Esophagus squamous epithelium (tissue), 5 donors: ENCODE results near the gene VAMP1. TPM values are rescaled to one million over a fixed set of nuclear protein-coding genes. Genes with fewer than 3 reads are reported as not detected.

Source experiments
- DNase-seq: peaks from one replicate; lab custom pipeline; 2025; lab: John Stamatoyannopoulos, UW
- H3K27ac ChIP-seq, 4 donors: fragments of 200-600 bp; sonication (generic); one replicate each; pipeline ENCODE4 v1.5.1; 2016 to 2019; ENCODE audit warnings: mild to moderate bottlenecking in 1 of 4
- H3K27me3 ChIP-seq, 4 donors: fragments of 200-600 bp; sonication (generic); 1 replicate in 3 of 4; 2 replicates in 1 of 4; pipeline versions ENCODE4 v1.5.1 to v1.6.0; 2017 to 2021; ENCODE audit warnings: antibody characterized with exemption in 1 of 4
- H3K36me3 ChIP-seq, 3 donors: fragments of 200-600 bp; sonication (generic); one replicate each; pipeline ENCODE4 v1.5.1; 2016 to 2019
- H3K4me1 ChIP-seq, 3 donors: fragments of 200-600 bp; sonication (generic); one replicate each; pipeline ENCODE4 v1.5.1; 2017 to 2019
- H3K4me3 ChIP-seq, 4 donors: fragments of 200-600 bp; sonication (generic); 1 replicate in 3 of 4; 2 replicates in 1 of 4; pipeline ENCODE4 v1.5.1; 2016 to 2019; ENCODE audit warnings: mild to moderate bottlenecking in 2 of 4, moderate library complexity in 1 of 4
- H3K9me3 ChIP-seq, 3 donors: fragments of 200-600 bp; sonication (generic); one replicate each; pipeline ENCODE4 v1.5.1; 2016 to 2019
- POLR2A ChIP-seq, 4 donors: fragments of 450-650 bp; IDR thresholded peaks; one replicate each; pipeline ENCODE4 v1.6.1; 2017; ENCODE audit warnings: antibody characterized with exemption in 4 of 4, mild to moderate bottlenecking in 4 of 4, moderate library complexity in 3 of 4
- WGBS, 2 donors: methylation state at CpG; one replicate each; pipeline ENCODE4 v1.1.5; 2018; 5-methylcytosine and 5-hydroxymethylcytosine counted together
- intact Hi-C: fragments of 100-400 bp; cut with DNase I; formaldehyde crosslinking; loops from one replicate; pipeline ENCODE4 v1.15.0; 2022
- total RNA-seq, 4 donors: library from RNA; depleted of rRNA; stranded (reverse); fragments of >200 nt; gene quantifications; one replicate each; pipeline ENCODE4 v1.1.0, GENCODE V29; 2016
- TF ChIP-seq, protein P1 (sequence below), 6 experiments: fragments of 450-650 bp in 4 of 6; fragments of 200-600 bp in 2 of 6; sonication (generic) in 2 of 6; IDR thresholded peaks; one replicate each; pipeline ENCODE4 v1.5.1; 2016 to 2019; ENCODE audit warnings: antibody characterized with exemption in 6 of 6, mild to moderate bottlenecking in 4 of 6, moderate library complexity in 4 of 6
- donor health status: DM: yes; HTN: yes; CAD: no.

The VAMP1 gene
- total RNA-seq, 4 donors from 2014 or later, result 1.2 to 9.1 (median 5.1) TPM

DNA sequence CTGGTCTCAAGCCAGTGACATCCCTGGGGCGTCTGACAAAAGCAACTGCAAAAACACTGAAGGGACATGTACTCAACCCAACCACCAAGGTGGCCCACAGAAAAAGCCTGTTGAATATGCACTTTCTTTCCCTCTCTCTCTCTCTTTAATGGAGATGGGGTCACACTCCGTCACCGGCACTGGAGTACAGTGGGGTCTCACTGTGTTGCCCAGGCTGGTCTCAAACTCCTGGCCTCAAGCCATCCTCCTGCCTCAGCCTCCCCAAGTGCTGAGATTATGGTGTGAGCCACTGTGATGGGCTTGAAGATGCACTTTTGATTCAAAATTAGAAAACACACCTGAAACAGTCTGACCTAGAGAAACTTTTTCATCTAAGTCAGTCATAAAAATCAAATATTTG, 32.9 kb downstream of the VAMP1 start:
- intact Hi-C loops, result no loop called here
- TF ChIP-seq POLR2A (IDR thresholded peaks at IDR 0.05), result no peak
- TF ChIP-seq, protein P1, sequence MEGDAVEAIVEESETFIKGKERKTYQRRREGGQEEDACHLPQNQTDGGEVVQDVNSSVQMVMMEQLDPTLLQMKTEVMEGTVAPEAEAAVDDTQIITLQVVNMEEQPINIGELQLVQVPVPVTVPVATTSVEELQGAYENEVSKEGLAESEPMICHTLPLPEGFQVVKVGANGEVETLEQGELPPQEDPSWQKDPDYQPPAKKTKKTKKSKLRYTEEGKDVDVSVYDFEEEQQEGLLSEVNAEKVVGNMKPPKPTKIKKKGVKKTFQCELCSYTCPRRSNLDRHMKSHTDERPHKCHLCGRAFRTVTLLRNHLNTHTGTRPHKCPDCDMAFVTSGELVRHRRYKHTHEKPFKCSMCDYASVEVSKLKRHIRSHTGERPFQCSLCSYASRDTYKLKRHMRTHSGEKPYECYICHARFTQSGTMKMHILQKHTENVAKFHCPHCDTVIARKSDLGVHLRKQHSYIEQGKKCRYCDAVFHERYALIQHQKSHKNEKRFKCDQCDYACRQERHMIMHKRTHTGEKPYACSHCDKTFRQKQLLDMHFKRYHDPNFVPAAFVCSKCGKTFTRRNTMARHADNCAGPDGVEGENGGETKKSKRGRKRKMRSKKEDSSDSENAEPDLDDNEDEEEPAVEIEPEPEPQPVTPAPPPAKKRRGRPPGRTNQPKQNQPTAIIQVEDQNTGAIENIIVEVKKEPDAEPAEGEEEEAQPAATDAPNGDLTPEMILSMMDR (IDR thresholded peaks at IDR 0.05), result no peak
- 86 to 90% methylated on average over 3 of the region's 3 CpGs for WGBS, 2 donors
- Histone ChIP-seq H3K9me3 (no peaks in the 10 kb centered on the region), H3K36me3 (no peaks in the 10 kb centered on the region), H3K27ac (no peak overlapping the region), H3K4me1 (peaks cover 0 to 12% (median 0%) of the 10 kb centered on the region in 3 donors), H3K4me3 (no peak overlapping the region), H3K27me3 (no peaks in the 10 kb centered on the region)
- DNase-seq, result no peak

DNA sequence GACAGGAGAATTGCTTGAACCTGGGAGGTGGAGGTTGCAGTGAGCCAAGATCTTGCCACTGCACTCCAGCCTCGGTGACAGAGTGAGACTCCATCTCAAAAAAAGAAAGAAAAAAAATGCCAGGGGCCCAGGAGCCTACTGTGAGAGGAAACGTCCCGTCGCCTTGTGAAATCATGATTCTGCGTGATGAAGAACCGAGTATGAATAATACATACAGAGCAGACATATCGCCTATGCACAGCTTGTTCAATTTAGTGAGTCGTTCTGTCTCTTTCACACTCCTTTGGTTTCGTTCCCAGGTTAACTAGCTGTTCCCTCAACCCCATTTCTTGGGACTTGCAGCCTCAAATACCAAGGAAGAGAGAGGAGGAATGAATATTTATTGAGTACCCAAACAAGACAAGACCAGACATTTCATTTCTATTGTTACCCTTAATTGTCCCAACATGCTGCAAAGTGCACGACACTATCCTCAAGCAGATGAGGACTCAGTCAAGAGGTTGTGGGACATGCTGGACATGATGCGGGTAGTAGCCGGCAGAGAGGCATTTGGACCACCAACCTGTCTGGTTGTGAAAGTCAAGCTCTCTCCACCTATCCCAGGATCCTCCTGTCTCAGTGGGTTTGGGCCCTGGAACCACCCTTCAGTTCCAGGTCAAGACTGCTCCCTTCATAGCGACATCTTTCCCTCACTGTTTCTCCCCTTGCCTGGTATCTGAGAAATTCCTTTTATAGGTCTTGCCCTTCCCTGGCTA, 34.3 kb downstream of the VAMP1 start:
- WGBS, 2 donors, result 79 to 84% methylated on average over 12 to 13 of the region's 13 CpGs
- DNase-seq, result no peak
- no peak overlapping the region for H3K27ac ChIP-seq
- H3K36me3 ChIP-seq, result no peaks in the 10 kb centered on the region
- TF ChIP-seq, protein P1 (IDR thresholded peaks at IDR 0.05), result no peak
- no peak for TF ChIP-seq POLR2A (IDR thresholded peaks at IDR 0.05)
- no peaks in the 10 kb centered on the region for H3K9me3 ChIP-seq
- no peaks in the 10 kb centered on the region for H3K27me3 ChIP-seq
- intact Hi-C loops, result no loop called here
- H3K4me1 ChIP-seq, result peaks cover 2 to 17% (median 5%) of the 10 kb centered on the region in 3 donors
- no peak overlapping the region for H3K4me3 ChIP-seq

DNA sequence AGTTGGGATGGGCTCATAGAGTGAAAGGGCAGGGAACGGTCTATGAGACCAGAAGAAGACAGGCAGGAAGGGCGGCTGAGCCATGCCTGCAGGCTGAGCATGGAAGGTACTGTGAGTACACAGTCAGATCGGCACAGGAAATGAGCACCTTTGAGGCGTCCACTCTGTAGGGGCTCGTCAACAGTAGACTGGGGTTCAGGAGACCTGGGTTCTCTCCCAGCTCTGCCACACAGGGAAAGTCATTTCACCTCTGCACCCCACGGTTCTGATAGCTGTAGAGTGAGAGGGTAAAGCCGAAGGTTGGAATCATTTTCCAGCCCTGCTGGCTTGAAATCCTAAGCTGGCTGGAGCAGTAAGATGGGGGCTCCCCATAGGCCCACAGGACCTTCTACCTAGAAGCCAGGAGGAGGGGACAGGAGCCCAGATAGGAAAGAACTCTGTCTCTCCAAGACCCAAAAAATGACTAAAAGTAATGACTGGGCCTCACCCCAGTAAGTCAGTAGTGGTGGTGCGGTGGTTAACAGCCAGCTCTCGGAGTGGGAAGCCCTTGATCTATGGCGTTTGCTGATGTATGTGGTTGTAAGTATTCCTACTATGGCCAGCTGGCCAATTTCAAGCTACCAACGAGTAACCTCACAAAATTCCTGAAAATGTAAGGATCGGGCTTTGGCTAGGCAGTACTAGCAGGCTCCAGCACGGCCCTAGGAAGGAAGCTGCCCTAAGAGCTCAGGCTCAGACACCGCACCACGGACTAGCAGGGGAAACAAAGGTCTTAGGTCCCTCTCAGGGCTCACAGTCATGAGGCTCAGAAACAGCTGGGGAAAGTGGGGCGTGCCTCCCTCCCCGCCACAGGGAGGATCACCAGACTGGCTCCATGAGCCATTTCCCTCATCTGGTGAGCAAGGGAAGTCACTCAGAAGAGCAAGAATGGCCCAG, 36.0 kb downstream of the VAMP1 start:
- intact Hi-C loops, result no loop called here
- 75 to 81% methylated on average over 12 to 17 of the region's 17 CpGs for WGBS, 2 donors
- no peak for DNase-seq
- Histone ChIP-seq H3K4me3 (no peak overlapping the region), H3K27ac (no peak overlapping the region), H3K4me1 (peaks cover 16 to 32% (median 17%) of the 10 kb centered on the region in 3 donors), H3K27me3 (no peaks in the 10 kb centered on the region), H3K36me3 (no peaks in the 10 kb centered on the region), H3K9me3 (no peaks in the 10 kb centered on the region)
- TF ChIP-seq POLR2A (IDR thresholded peaks at IDR 0.05), result no peak
- TF ChIP-seq, protein P1 (IDR thresholded peaks at IDR 0.05), result no peak

DNA sequence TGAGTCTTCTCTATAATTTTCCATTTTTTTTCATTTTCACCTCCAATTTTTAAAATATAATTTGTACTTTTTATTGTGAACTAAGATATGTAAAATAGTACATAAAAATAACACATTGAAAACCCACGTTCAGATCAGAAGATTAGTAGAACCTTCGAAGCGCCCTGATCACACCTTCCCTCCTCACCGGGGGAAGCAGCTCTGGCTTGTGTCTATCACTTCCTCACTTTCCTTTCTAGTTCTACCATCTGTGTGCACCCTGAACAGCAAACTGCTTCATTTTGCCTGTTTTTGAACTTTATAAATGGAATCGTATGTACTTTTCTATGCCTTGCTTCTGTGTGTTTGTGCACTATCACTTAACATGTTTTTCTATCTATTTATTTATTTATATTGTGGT, 37.5 kb downstream of the VAMP1 start:
- intact Hi-C loops, result no loop called here
- DNase-seq, result no peak
- 74 to 91% methylated on average over 5 of the region's 5 CpGs for WGBS, 2 donors
- TF ChIP-seq POLR2A (IDR thresholded peaks at IDR 0.05), result no peak
- TF ChIP-seq, protein P1 (IDR thresholded peaks at IDR 0.05), result no peak
- peaks cover 16 to 32% (median 17%) of the 10 kb centered on the region in 3 donors for H3K4me1 ChIP-seq
- no peaks in the 10 kb centered on the region for H3K36me3 ChIP-seq
- no peaks in the 10 kb centered on the region for H3K9me3 ChIP-seq
- no peak overlapping the region for H3K4me3 ChIP-seq
- no peaks in the 10 kb centered on the region for H3K27me3 ChIP-seq
- H3K27ac ChIP-seq, result no peak overlapping the region
